Caco-2 (cell line): ENCODE results near the gene ZBTB24. TPM values are rescaled to one million over a fixed set of nuclear protein-coding genes. Genes with fewer than 3 reads are reported as not detected.

ENCODE experiments used
- BruUV-seq: library from RNA; stranded (reverse); fragments of 400-500 nt; replicated peaks from 2 replicates; lab custom pipeline; 2021; lab: Mats Ljungman, UMichigan
- CTCF ChIA-PET: fragments of 300-600 bp; sonication (Branson Sonifier 250); formaldehyde crosslinking; loops from one replicate; lab custom pipeline; 2022; ENCODE audit warnings: antibody characterized with exemption; lab: Charles Lee
- POLR2A ChIA-PET: fragments of 300-600 bp; sonication (Branson Sonifier 250); formaldehyde crosslinking; loops from one replicate; lab custom pipeline; 2022; ENCODE audit warnings: antibody characterized with exemption; lab: Charles Lee
- DNase-seq, 2 experiments: peaks; one replicate each; pipeline versions ENCODE4 v3.0.0 to v3.0.0-alpha.2; 2020 to 2022
- H3K27me3 ChIP-seq: replicated peaks from 2 replicates; pipeline ENCODE4 v1.6.0; 2011; ENCODE audit warnings: low read length; ENCODE audit not compliant: control insufficient read depth, insufficient read depth
- H3K36me3 ChIP-seq: 2 replicates; pipeline ENCODE4 v1.5.1; 2011; ENCODE audit warnings: low read length; ENCODE audit not compliant: control insufficient read depth, insufficient read depth
- H3K4me1 ChIP-seq: fragments of 250-450 bp; sonication (Bioruptor Pico); 2 replicates; pipeline ENCODE4 v1.5.1; 2020; ENCODE audit warnings: mild to moderate bottlenecking
- H3K4me3 ChIP-seq: 2 replicates; pipeline ENCODE4 v1.5.1; 2011; ENCODE audit warnings: low read depth, mild to moderate bottlenecking, control low read depth, low read length
- H3K9me3 ChIP-seq: fragments of 250-450 bp; sonication (Bioruptor Pico); 2 replicates; pipeline ENCODE4 v1.5.1; 2020; ENCODE audit warnings: mild to moderate bottlenecking, moderate library complexity
- H3K27ac Mint-ChIP-seq: one replicate; pipeline ENCODE4 v1.8.0; 2022; ENCODE audit warnings: mixed read lengths; ENCODE audit not compliant: unreplicated experiment
- H3K27me3 Mint-ChIP-seq: one replicate; pipeline ENCODE4 v1.8.0; 2022; ENCODE audit warnings: mixed read lengths; ENCODE audit not compliant: insufficient read depth, unreplicated experiment
- H3K36me3 Mint-ChIP-seq: one replicate; pipeline ENCODE4 v1.8.0; 2022; ENCODE audit warnings: mild to moderate bottlenecking, mixed read lengths; ENCODE audit not compliant: insufficient read depth, unreplicated experiment
- H3K4me1 Mint-ChIP-seq: one replicate; pipeline ENCODE4 v1.8.0; 2022; ENCODE audit warnings: low read depth, mixed read lengths; ENCODE audit not compliant: unreplicated experiment
- H3K4me3 Mint-ChIP-seq: one replicate; pipeline ENCODE4 v1.8.0; 2022; ENCODE audit warnings: mild to moderate bottlenecking, moderate library complexity, mixed read lengths; ENCODE audit not compliant: unreplicated experiment
- H3K9me3 Mint-ChIP-seq: one replicate; pipeline ENCODE4 v1.8.0; 2022; ENCODE audit warnings: mixed read lengths; ENCODE audit not compliant: unreplicated experiment
- intact Hi-C: fragments of 100-400 bp; cut with micrococcal nuclease; formaldehyde crosslinking; loops from one replicate; pipeline ENCODE4 v1.10.0; 2022; ENCODE audit not compliant: unreplicated experiment
- total RNA-seq: library from RNA; stranded (reverse); gene quantifications from 2 replicates; pipeline ENCODE4 v1.2.3, GENCODE V29; 2022
- TF ChIP-seq, protein P1 (sequence below), 2 experiments: fragments of 200-600 bp in 1 of 2; IDR thresholded peaks; 1 replicate in 1 of 2; 2 replicates in 1 of 2; pipeline versions ENCODE4 v1.5.1 to v1.8.0; 2011 to 2022; ENCODE audit warnings: antibody characterized with exemption in 1 of 2, control low read depth in 1 of 2, inconsistent platforms in 1 of 2, low read depth in 1 of 2, low read length in 1 of 2, mild to moderate bottlenecking in 1 of 2, moderate library complexity in 1 of 2; ENCODE audit not compliant: insufficient read depth in 1 of 2, severe bottlenecking in 1 of 2, unreplicated experiment in 1 of 2

The ZBTB24 gene
- total RNA-seq, 1 experiment from 2014 or later: 10.3 TPM

GRCh38 chr6:109451376-109451775, 31.6 kb downstream of the ZBTB24 start:
- Mint-ChIP-seq H3K27me3 (no peaks in the 10 kb centered on the region), H3K4me3 (no peak overlapping the region), H3K4me1 (no peaks in the 10 kb centered on the region), H3K36me3 (peaks cover 15% of the 10 kb centered on the region), H3K27ac (no peak overlapping the region), H3K9me3 (no peaks in the 10 kb centered on the region)
- BruUV-seq: no TSS peak
- TF ChIP-seq, protein P1, sequence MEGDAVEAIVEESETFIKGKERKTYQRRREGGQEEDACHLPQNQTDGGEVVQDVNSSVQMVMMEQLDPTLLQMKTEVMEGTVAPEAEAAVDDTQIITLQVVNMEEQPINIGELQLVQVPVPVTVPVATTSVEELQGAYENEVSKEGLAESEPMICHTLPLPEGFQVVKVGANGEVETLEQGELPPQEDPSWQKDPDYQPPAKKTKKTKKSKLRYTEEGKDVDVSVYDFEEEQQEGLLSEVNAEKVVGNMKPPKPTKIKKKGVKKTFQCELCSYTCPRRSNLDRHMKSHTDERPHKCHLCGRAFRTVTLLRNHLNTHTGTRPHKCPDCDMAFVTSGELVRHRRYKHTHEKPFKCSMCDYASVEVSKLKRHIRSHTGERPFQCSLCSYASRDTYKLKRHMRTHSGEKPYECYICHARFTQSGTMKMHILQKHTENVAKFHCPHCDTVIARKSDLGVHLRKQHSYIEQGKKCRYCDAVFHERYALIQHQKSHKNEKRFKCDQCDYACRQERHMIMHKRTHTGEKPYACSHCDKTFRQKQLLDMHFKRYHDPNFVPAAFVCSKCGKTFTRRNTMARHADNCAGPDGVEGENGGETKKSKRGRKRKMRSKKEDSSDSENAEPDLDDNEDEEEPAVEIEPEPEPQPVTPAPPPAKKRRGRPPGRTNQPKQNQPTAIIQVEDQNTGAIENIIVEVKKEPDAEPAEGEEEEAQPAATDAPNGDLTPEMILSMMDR (IDR thresholded peaks at IDR 0.05; ENCODE audit: insufficient read depth in 1 of 2, low read depth in 1 of 2, low read length in 1 of 2, severe bottlenecking in 1 of 2, unreplicated experiment in 1 of 2): no peak
- CTCF ChIA-PET: no interaction called here
- intact Hi-C loops: no loop called here
- DNase-seq: no peak
- Histone ChIP-seq H3K4me1 (peaks cover 6% of the 10 kb centered on the region), H3K9me3 (no peaks in the 10 kb centered on the region), H3K27me3 (no peaks in the 10 kb centered on the region), H3K36me3 (no peaks in the 10 kb centered on the region), H3K4me3 (no peak overlapping the region)
- POLR2A ChIA-PET: no interaction called here

DNA sequence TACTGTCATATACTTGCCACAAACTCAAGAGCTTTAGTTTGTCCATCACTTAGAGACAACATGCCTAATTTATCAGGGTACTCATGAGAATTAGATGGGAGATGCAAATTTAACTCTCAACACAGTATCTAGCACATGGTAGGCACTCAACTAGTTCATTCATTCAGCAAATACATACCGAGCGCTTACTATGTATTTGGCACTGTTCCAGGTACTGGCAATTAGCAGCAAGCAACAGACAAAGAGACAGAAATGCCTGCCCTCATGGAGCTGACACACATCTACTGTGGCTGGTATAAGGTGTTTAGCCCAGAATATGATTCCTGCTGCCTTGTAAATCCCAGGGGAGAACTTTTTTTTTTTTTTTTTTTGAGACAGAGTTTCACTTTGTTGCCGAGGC, 32.2 kb downstream of the ZBTB24 start:
- H3K4me1 ChIP-seq: peaks cover 4% of the 10 kb centered on the region; the same call in 1 of the 2 replicates
- no peaks in the 10 kb centered on the region for H3K36me3 ChIP-seq
- H3K4me3 ChIP-seq: no peak overlapping the region
- no peaks in the 10 kb centered on the region for H3K27me3 Mint-ChIP-seq
- ChIA-PET CTCF (no interaction called here), POLR2A (no interaction called here)
- no peaks in the 10 kb centered on the region for H3K4me1 Mint-ChIP-seq
- no peaks in the 10 kb centered on the region for H3K27me3 ChIP-seq
- H3K4me3 Mint-ChIP-seq: no peak overlapping the region
- BruUV-seq: no TSS peak
- TF ChIP-seq, protein P1 (IDR thresholded peaks at IDR 0.05; ENCODE audit: insufficient read depth in 1 of 2, low read depth in 1 of 2, low read length in 1 of 2, severe bottlenecking in 1 of 2, unreplicated experiment in 1 of 2): no peak
- intact Hi-C loops: no loop called here
- no peak for DNase-seq
- H3K9me3 Mint-ChIP-seq: no peaks in the 10 kb centered on the region
- H3K27ac Mint-ChIP-seq: no peak overlapping the region
- peaks cover 15% of the 10 kb centered on the region for H3K36me3 Mint-ChIP-seq
- no peaks in the 10 kb centered on the region for H3K9me3 ChIP-seq

DNA sequence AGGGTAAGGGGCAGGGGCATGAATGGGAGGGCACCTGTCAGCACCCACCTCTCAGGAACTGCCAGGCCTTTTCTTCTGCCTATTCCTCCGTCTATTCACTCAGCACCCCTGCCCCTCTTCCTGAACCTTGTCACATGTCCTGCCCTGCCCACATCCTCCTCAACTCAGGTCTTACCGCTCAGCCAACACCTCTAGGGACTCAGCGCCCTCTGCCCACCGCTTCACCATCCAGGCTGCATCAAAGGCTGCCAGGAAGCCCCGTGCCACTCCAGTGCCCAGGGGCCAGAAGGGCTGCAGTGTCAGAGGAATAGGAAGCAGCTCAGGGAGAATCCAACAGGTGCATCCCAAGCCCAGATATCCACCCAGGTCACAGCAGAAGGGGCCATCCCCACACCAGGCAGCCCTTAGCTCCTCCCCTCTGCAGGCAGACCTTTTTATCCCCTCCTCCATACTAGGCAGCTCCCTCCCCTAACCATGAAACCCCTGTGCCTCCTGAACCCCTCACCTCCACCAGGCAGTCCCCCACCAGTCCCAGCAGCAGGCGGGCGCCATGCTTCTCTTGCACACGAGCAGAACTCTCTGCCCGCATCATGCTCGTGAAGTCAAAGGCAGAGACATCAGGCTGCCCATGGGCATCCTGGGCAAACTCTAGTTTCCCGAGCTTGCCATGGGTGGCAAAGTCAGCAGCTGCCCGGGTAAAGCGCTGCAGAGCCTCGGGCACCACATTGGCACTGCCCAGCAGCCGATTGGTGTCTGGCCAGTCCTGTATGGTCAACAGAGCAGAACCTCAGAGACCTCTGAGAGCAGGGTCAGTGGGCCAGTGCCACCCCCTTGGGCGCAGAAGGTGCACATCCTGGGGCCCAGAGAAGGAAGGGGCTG, 33.0 kb downstream of the ZBTB24 start:
- H3K27me3 ChIP-seq: no peaks in the 10 kb centered on the region
- intact Hi-C loops: loop anchor here (5.0 to 10.0 kb wide), 2 partner anchors 32 to 265 kb away; partner anchors contain the start of gene ZBTB24
- peaks cover 4% of the 10 kb centered on the region; the same call in 1 of the 2 replicates for H3K4me1 ChIP-seq
- Mint-ChIP-seq H3K9me3 (no peaks in the 10 kb centered on the region), H3K27me3 (no peaks in the 10 kb centered on the region), H3K27ac (peak overlapping the region; percentile 48), H3K36me3 (peaks cover 15% of the 10 kb centered on the region), H3K4me3 (no peak overlapping the region), H3K4me1 (no peaks in the 10 kb centered on the region)
- no peak overlapping the region for H3K4me3 ChIP-seq
- no peaks in the 10 kb centered on the region for H3K36me3 ChIP-seq
- BruUV-seq: no TSS peak
- DNase-seq: no peak
- no peaks in the 10 kb centered on the region for H3K9me3 ChIP-seq
- ChIA-PET POLR2A (no interaction called here), CTCF (no interaction called here)
- TF ChIP-seq, protein P1 (IDR thresholded peaks at IDR 0.05; ENCODE audit: insufficient read depth in 1 of 2, low read depth in 1 of 2, low read length in 1 of 2, severe bottlenecking in 1 of 2, unreplicated experiment in 1 of 2): no peak
